HL-60 (cell line): ENCODE results near the gene POLR2M.

Source experiments
- POLR2AphosphoS5 ChIP-seq: IDR thresholded peaks from 2 replicates; pipeline ENCODE4 v1.6.1; 2012; ENCODE audit warnings: low read depth
- TF ChIP-seq, protein P1 (sequence below): IDR thresholded peaks from one replicate; pipeline ENCODE4 v1.5.1; 2011; ENCODE audit warnings: low read length, control low read depth, inconsistent platforms; ENCODE audit not compliant: insufficient read depth
- TF ChIP-seq, protein P2 (sequence below): IDR thresholded peaks from 2 replicates; pipeline ENCODE4 v1.6.1; 2012; ENCODE audit warnings: low read depth; ENCODE audit not compliant: insufficient replicate concordance

DNA sequence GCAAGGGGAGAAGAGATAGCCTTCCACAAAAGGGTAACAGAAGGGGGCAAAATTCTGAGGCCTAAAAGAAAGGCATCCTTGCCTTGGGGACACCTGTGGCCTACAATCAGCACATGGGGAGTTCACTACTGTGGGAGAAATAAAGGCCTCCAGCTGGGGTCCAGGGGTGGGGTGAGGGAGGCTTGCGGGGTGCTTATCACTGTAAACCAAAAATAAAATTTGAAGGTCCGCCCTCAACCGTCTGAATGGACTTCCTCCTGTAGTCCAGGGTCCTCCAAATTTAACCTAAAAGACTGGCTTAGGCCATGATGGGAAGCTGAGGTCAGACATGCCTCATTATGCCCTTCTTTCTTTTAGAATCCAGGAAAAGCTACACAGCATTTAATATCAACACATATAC, 2.1 kb upstream of the POLR2M start:
- TF ChIP-seq, protein P1, sequence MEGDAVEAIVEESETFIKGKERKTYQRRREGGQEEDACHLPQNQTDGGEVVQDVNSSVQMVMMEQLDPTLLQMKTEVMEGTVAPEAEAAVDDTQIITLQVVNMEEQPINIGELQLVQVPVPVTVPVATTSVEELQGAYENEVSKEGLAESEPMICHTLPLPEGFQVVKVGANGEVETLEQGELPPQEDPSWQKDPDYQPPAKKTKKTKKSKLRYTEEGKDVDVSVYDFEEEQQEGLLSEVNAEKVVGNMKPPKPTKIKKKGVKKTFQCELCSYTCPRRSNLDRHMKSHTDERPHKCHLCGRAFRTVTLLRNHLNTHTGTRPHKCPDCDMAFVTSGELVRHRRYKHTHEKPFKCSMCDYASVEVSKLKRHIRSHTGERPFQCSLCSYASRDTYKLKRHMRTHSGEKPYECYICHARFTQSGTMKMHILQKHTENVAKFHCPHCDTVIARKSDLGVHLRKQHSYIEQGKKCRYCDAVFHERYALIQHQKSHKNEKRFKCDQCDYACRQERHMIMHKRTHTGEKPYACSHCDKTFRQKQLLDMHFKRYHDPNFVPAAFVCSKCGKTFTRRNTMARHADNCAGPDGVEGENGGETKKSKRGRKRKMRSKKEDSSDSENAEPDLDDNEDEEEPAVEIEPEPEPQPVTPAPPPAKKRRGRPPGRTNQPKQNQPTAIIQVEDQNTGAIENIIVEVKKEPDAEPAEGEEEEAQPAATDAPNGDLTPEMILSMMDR: no peak
- TF ChIP-seq, protein P2, sequence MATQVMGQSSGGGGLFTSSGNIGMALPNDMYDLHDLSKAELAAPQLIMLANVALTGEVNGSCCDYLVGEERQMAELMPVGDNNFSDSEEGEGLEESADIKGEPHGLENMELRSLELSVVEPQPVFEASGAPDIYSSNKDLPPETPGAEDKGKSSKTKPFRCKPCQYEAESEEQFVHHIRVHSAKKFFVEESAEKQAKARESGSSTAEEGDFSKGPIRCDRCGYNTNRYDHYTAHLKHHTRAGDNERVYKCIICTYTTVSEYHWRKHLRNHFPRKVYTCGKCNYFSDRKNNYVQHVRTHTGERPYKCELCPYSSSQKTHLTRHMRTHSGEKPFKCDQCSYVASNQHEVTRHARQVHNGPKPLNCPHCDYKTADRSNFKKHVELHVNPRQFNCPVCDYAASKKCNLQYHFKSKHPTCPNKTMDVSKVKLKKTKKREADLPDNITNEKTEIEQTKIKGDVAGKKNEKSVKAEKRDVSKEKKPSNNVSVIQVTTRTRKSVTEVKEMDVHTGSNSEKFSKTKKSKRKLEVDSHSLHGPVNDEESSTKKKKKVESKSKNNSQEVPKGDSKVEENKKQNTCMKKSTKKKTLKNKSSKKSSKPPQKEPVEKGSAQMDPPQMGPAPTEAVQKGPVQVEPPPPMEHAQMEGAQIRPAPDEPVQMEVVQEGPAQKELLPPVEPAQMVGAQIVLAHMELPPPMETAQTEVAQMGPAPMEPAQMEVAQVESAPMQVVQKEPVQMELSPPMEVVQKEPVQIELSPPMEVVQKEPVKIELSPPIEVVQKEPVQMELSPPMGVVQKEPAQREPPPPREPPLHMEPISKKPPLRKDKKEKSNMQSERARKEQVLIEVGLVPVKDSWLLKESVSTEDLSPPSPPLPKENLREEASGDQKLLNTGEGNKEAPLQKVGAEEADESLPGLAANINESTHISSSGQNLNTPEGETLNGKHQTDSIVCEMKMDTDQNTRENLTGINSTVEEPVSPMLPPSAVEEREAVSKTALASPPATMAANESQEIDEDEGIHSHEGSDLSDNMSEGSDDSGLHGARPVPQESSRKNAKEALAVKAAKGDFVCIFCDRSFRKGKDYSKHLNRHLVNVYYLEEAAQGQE: no peak
- no peak for TF ChIP-seq POLR2AphosphoS5
